GM12878 (cell line): Measurements from ENCODE around the gene NPC1. TPM values are rescaled to one million over a fixed set of nuclear protein-coding genes. Genes with fewer than 3 reads are reported as not detected.
A peak's percentile ranks its signal among the peaks of the same experiment; 100 is the strongest.

ENCODE experiments used
- ATAC-seq: fragments of 200-7000 bp; cut with Tn5 transposase; 3 replicates; pipeline ENCODE4 v1.9.1; 2020; ENCODE audit warnings: mild to moderate bottlenecking, moderate library complexity
- BruUV-seq: library from RNA; stranded (reverse); fragments of 400-500 nt; replicated peaks from 2 replicates; lab custom pipeline; 2021; lab: Mats Ljungman, UMichigan
- CTCF ChIA-PET: fragments of 300-600 bp; sonication (Branson Sonifier 250); formaldehyde crosslinking; extraction: SDS; loops from one replicate; lab custom pipeline; 2021; ENCODE audit warnings: inconsistent platforms; lab: Yijun Ruan, JAX
- POLR2A ChIA-PET: fragments of 350-600 bp; formaldehyde crosslinking; extraction: SDS; loops from one replicate; lab custom pipeline; 2021; ENCODE audit warnings: inconsistent platforms; lab: Charles Lee
- RAD21 ChIA-PET: fragments of 300-600 bp; sonication (Branson Sonifier 250); formaldehyde crosslinking; loops from one replicate; lab custom pipeline; 2023; ENCODE audit warnings: antibody characterized with exemption; ENCODE audit not compliant: unreplicated experiment; lab: Charles Lee
- SMC1A ChIA-PET: fragments of 300-600 bp; sonication (Branson Sonifier 250); formaldehyde crosslinking; loops from one replicate; lab custom pipeline; 2023; ENCODE audit not compliant: unreplicated experiment, uncharacterized antibody; lab: Charles Lee
- DNase-seq: peaks from one replicate; pipeline ENCODE4 v3.0.0-alpha.2; 2011; ENCODE audit warnings: low read depth, low spot score
- FAIRE-seq: peaks from 3 replicates; lab custom pipeline; 2011; peaks lifted over from hg19 to GRCh38; lab: Jason Lieb, UNC
- H2AFZ ChIP-seq: 2 replicates; pipeline ENCODE4 v1.6.0; 2011; ENCODE audit warnings: low read depth, low read length, control low read depth; ENCODE audit not compliant: control insufficient read depth
- H3K27ac ChIP-seq: 2 replicates; pipeline ENCODE4 v1.5.1; 2011; ENCODE audit warnings: control low read depth; ENCODE audit not compliant: control insufficient read depth, insufficient read depth
- H3K27me3 ChIP-seq, 2 experiments: replicated peaks in 1 of 2; 2 replicates each; pipeline versions ENCODE4 v1.6.0 to v1.6.1; 2011; ENCODE audit warnings: low read length in 1 of 2; ENCODE audit not compliant: control insufficient read depth in 2 of 2, insufficient read depth in 2 of 2
- H3K36me3 ChIP-seq, 2 experiments: 2 replicates each; pipeline ENCODE4 v1.5.1; 2011; ENCODE audit warnings: low read length in 1 of 2; ENCODE audit not compliant: control insufficient read depth in 2 of 2, insufficient read depth in 2 of 2
- H3K4me1 ChIP-seq: 2 replicates; pipeline ENCODE4 v1.6.1; 2011; ENCODE audit warnings: mild to moderate bottlenecking, low read length, moderate library complexity, mixed read lengths; ENCODE audit not compliant: control insufficient read depth, insufficient read depth
- H3K4me2 ChIP-seq: 2 replicates; pipeline ENCODE4 v1.6.0; 2011; ENCODE audit warnings: control low read depth; ENCODE audit not compliant: control insufficient read depth, insufficient read depth
- H3K4me3 ChIP-seq: fragments of 200-600 bp; sonication (generic); 2 replicates; pipeline ENCODE4 v1.5.1; 2016
- H3K79me2 ChIP-seq: 2 replicates; pipeline ENCODE4 v1.6.0; 2011; ENCODE audit warnings: low read length; ENCODE audit not compliant: control insufficient read depth, insufficient read depth
- H3K9ac ChIP-seq: 2 replicates; pipeline ENCODE4 v1.8.0; 2011; ENCODE audit warnings: low read length, control low read depth, mixed read lengths; ENCODE audit not compliant: control insufficient read depth, insufficient read depth
- H3K9me3 ChIP-seq: replicated peaks from 3 replicates; pipeline ENCODE4 v1.5.1; 2011; ENCODE audit warnings: mild to moderate bottlenecking, low read length; ENCODE audit not compliant: control insufficient read depth, insufficient read depth
- H4K20me1 ChIP-seq: 2 replicates; pipeline ENCODE4 v1.6.0; 2011; ENCODE audit not compliant: control insufficient read depth, insufficient read depth
- BHLHE40 ChIP-seq, 2 experiments: fragments of 450-650 bp in 1 of 2; IDR thresholded peaks; 2 replicates each; pipeline ENCODE4 v1.6.1; 2011 to 2017; ENCODE audit warnings: low read depth in 2 of 2, borderline replicate concordance in 1 of 2, improper control_type of control experiment in 1 of 2, low read length in 1 of 2, mild to moderate bottlenecking in 1 of 2
- DPF2 ChIP-seq: fragments of 450-650 bp; IDR thresholded peaks from 2 replicates; pipeline ENCODE4 v1.6.1; 2017; ENCODE audit warnings: mild to moderate bottlenecking
- EZH2 ChIP-seq: IDR thresholded peaks from 2 replicates; pipeline ENCODE4 v1.6.1; 2012; ENCODE audit warnings: low read depth, mild to moderate bottlenecking, control low read depth, inconsistent platforms, low read length, borderline replicate concordance; ENCODE audit not compliant: control insufficient read depth
- HCFC1 ChIP-seq: fragments of 150-350 bp; IDR thresholded peaks from 2 replicates; pipeline ENCODE4 v1.6.1; 2014; ENCODE audit warnings: low read length
- HDAC2 ChIP-seq: fragments of 200-600 bp; sonication (generic); IDR thresholded peaks from 2 replicates; pipeline ENCODE4 v1.6.1; 2017
- IKZF1 ChIP-seq: fragments of 450-650 bp; conservative IDR thresholded peaks from 2 replicates; pipeline ENCODE4 v1.6.1; 2017; ENCODE audit warnings: antibody characterized with exemption, mild to moderate bottlenecking
- JUND ChIP-seq: IDR thresholded peaks from 2 replicates; pipeline ENCODE4 v1.6.1; 2012; ENCODE audit warnings: low read depth, mild to moderate bottlenecking, low read length, improper control_type of control experiment, moderate library complexity
- LARP7 ChIP-seq: fragments of 450-650 bp; IDR thresholded peaks from 2 replicates; pipeline ENCODE4 v1.6.1; 2017; ENCODE audit warnings: mild to moderate bottlenecking
- MEF2A ChIP-seq: IDR thresholded peaks from 2 replicates; pipeline ENCODE4 v1.6.1; 2011; ENCODE audit warnings: low read depth, mild to moderate bottlenecking, low read length, moderate library complexity; ENCODE audit not compliant: insufficient read depth
- NFXL1 ChIP-seq: fragments of 450-650 bp; IDR thresholded peaks from 2 replicates; pipeline ENCODE4 v1.6.1; 2017; ENCODE audit warnings: antibody characterized with exemption, mild to moderate bottlenecking, borderline replicate concordance
- RFX5 ChIP-seq: IDR thresholded peaks from 2 replicates; pipeline ENCODE4 v1.6.1; 2011; ENCODE audit warnings: low read depth, low read length, improper control_type of control experiment
- ZNF24 ChIP-seq: fragments of 450-650 bp; IDR thresholded peaks from 2 replicates; pipeline ENCODE4 v1.6.1; 2017; ENCODE audit warnings: antibody characterized with exemption, mild to moderate bottlenecking
- ZNF274 ChIP-seq: IDR thresholded peaks from one replicate; pipeline ENCODE4 v1.8.0; 2011; ENCODE audit not compliant: insufficient read length, insufficient read depth
- ZNF384 ChIP-seq: IDR thresholded peaks from 2 replicates; pipeline ENCODE4 v1.6.1; 2012; ENCODE audit warnings: low read depth, mild to moderate bottlenecking, low read length, improper control_type of control experiment, borderline replicate concordance
- ZNF687 ChIP-seq: fragments of 450-650 bp; IDR thresholded peaks from 2 replicates; pipeline ENCODE4 v1.6.1; 2017; ENCODE audit warnings: mild to moderate bottlenecking, moderate library complexity
- WGBS: methylation state at CpG from one replicate; pipeline ENCODE4 v1.1.6; 2016; ENCODE audit warnings: low lambda C conversion rate; ENCODE audit not compliant: insufficient replicate concordance, insufficient coverage; ENCODE audit errors: missing lambda C conversion rate; 5-methylcytosine and 5-hydroxymethylcytosine counted together
- in situ Hi-C: fragments of 300-500 bp; cut with MboI; formaldehyde crosslinking; loops from 9 replicates; pipeline ENCODE4 v1.14.3; 2018; ENCODE audit warnings: mixed read lengths
- intact Hi-C: fragments of 100-400 bp; cut with micrococcal nuclease; formaldehyde crosslinking; loops from one replicate; pipeline ENCODE4 v1.14.2; 2022; ENCODE audit not compliant: unreplicated experiment
- polyA plus RNA-seq, 11 experiments: library from polyadenylated mRNA; depleted of rRNA in 4 of 11; unstranded in 6 of 11; stranded (reverse) in 5 of 11; fragments of >200 nt; fragmentation: Nextera tagmentation in 4 of 11; fragmentation: Illumina TruSeq in 1 of 11; extraction: Ambion mirVana in 4 of 11; extraction: Trizol in 1 of 11; gene quantifications; 1 replicate in 1 of 11; 2 replicates in 10 of 11; pipeline versions ENCODE4 v1.2.1 to v1.2.3, GENCODE V29; 2011 to 2016; ENCODE audit warnings: inconsistent platforms in 2 of 11, missing spikeins in 2 of 11, low read depth in 1 of 11
- total RNA-seq, 4 experiments: library from RNA; depleted of rRNA in 3 of 4; stranded (reverse); fragments of >200 nt in 3 of 4; fragmentation: Illumina TruSeq in 1 of 4; extraction: Trizol in 1 of 4; gene quantifications; 2 replicates each; pipeline versions ENCODE4 v1.2.1 to v1.2.3, GENCODE V29; 2013 to 2021
- TF ChIP-seq, protein P1 (sequence below): IDR thresholded peaks from 2 replicates; pipeline ENCODE4 v1.6.1; 2012; ENCODE audit warnings: low read depth, low read length, improper control_type of control experiment

The NPC1 gene
- total and polyA plus RNA-seq, 10 of the 15 experiments (the other 5 are each of a cell fraction or from before 2014, with no cell fraction given), result 10.1 to 45.2 (median 19.4) TPM

GRCh38 chr18:23619388-23619881 is 33.1 kb upstream of the NPC1 start (continued):
- TF ChIP-seq IKZF1, result peak; percentile 94
- no peak for TF ChIP-seq JUND
- TF ChIP-seq ZNF274, result no peak
- peak; percentile 79; the same call in 1 of the 2 replicates for TF ChIP-seq DPF2

GRCh38 chr18:23618862-23619387 is 32.6 kb upstream of the NPC1 start:
- Histone ChIP-seq H3K36me3 (no peaks in the 10 kb centered on the region), H3K4me2 (peak overlapping the region; percentile 83), H3K27me3 (peaks cover 0 to 5% of the 10 kb centered on the region in 2 experiments; a peak in 2 of 4 replicates), H3K79me2 (no peaks in the 10 kb centered on the region), H3K9ac (peak overlapping the region; percentile 40; the same call in 1 of the 2 replicates), H3K4me1 (peaks cover 17% of the 10 kb centered on the region), H2AFZ (peak overlapping the region; percentile 61), H3K9me3 (no peaks in the 10 kb centered on the region), H4K20me1 (no peaks in the 10 kb centered on the region), H3K4me3 (peak overlapping the region; percentile 57; the same call in 1 of the 2 replicates), H3K27ac (peak overlapping the region; percentile 26; the same call in 1 of the 2 replicates)
- 31% methylated on average over 18 of the region's 18 CpGs for WGBS
- CTCF ChIA-PET, result interaction anchor here (0.6 to 2.5 kb wide), 13 partner anchors 9 to 194 kb away, joined by 3 to 22 read pairs (median 4); no protein-coding TSS in a partner anchor
- DNase-seq, result peak; percentile 27
- POLR2A ChIA-PET, result interaction anchor here (0.8 to 2.5 kb wide), 6 partner anchors 9 to 394 kb away, joined by 3 to 33 read pairs (median 4); partner anchors contain the start of genes NPC1 and RMC1
- peak; percentile 67 for ATAC-seq
- in situ Hi-C loops (no loop called here), intact Hi-C loops (loop anchor here (2.0 kb wide), 1 partner anchor 32 kb away; the partner anchor contains the start of gene NPC1)
- SMC1A ChIA-PET, result interaction anchor here (0.5 to 3.2 kb wide), 15 partner anchors 8 to 165 kb away, joined by 3 to 28 read pairs (median 5); partner anchors contain the start of genes NPC1 and RMC1
- no TSS peak for BruUV-seq
- RAD21 ChIA-PET, result interaction anchor here (0.9 to 3.2 kb wide), 8 partner anchors 9 to 327 kb away, joined by 3 to 22 read pairs (median 8); partner anchors contain the start of gene NPC1
- no peak for FAIRE-seq
- peak; percentile 37; the same call in 1 of the 2 replicates for TF ChIP-seq LARP7
- TF ChIP-seq MEF2A, result no peak
- TF ChIP-seq NFXL1, result no peak
- no peak for TF ChIP-seq ZNF384
- TF ChIP-seq HDAC2, result no peak
- peak; percentile 40; the same call in 1 of the 2 replicates for TF ChIP-seq ZNF687
- no peak for TF ChIP-seq ZNF24
- no peak for TF ChIP-seq RFX5
- TF ChIP-seq IKZF1, result no peak
- no peak for TF ChIP-seq EZH2
- TF ChIP-seq, protein P1, sequence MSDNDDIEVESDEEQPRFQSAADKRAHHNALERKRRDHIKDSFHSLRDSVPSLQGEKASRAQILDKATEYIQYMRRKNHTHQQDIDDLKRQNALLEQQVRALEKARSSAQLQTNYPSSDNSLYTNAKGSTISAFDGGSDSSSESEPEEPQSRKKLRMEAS, result no peak
- no peak for TF ChIP-seq HCFC1
- no peak for TF ChIP-seq JUND
- no peak for TF ChIP-seq BHLHE40 (IDR thresholded peaks at IDR 0.05; ENCODE audit: borderline replicate concordance in 1 of 2, low read depth in 2 of 2, low read length in 1 of 2)
